ENCODE measurements around the gene NCAM2. TPM values are rescaled to one million over a fixed set of nuclear protein-coding genes. Genes with fewer than 3 reads are reported as not detected.

Gene NCAM2
- total and polyA plus RNA-seq, 10 donors, result 0.09 to 5.7 (median 1.0) TPM

DNA sequence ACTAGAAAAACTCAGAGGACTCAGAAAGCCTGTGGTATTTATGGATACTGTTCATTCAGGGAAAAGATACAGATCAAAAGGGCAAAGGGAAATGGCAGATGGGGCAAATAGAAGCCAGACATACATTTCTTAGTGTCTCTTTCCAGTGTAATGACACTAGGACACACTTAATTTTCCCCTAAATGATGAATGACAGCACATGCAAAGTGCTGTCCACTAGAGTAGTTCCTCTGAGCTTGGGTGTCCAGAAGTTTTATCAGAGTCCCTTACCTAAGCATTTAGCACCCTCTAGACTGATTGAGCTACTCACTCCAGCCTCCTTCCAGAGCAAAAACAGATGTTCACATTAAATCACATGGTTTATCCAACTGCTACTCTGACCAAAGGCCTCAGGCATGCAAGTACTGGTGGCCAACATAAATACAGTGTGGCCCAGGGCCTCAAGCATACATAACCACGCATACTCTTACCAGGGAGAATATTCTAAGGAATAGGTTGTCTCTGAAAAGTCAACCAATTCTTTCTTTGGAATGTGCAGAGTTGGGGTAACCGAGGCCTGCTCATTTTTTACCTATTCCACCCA is 166.9 kb downstream of the NCAM2 start:
- H3K36me3 ChIP-seq, result no peaks in the 10 kb centered on the region
- no peak overlapping the region for H3K27ac ChIP-seq
- H3K9me3 ChIP-seq, result peaks cover 0 to 6% (median 0%) of the 10 kb centered on the region in 8 donors
- intact Hi-C loops (cut with DNase I; ENCODE audit: low total_unique reads), result no loop called here
- no peaks in the 10 kb centered on the region for H3K27me3 ChIP-seq (replicated peaks in 1 of 7)
- DNase-seq, result no peak
- TF ChIP-seq, protein P1, sequence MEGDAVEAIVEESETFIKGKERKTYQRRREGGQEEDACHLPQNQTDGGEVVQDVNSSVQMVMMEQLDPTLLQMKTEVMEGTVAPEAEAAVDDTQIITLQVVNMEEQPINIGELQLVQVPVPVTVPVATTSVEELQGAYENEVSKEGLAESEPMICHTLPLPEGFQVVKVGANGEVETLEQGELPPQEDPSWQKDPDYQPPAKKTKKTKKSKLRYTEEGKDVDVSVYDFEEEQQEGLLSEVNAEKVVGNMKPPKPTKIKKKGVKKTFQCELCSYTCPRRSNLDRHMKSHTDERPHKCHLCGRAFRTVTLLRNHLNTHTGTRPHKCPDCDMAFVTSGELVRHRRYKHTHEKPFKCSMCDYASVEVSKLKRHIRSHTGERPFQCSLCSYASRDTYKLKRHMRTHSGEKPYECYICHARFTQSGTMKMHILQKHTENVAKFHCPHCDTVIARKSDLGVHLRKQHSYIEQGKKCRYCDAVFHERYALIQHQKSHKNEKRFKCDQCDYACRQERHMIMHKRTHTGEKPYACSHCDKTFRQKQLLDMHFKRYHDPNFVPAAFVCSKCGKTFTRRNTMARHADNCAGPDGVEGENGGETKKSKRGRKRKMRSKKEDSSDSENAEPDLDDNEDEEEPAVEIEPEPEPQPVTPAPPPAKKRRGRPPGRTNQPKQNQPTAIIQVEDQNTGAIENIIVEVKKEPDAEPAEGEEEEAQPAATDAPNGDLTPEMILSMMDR (IDR thresholded peaks at IDR 0.05 in 8 of 11, conservative IDR thresholded peaks at IDR 0.05 in 3 of 11), result no peak
- TF ChIP-seq POLR2AphosphoS5 (IDR thresholded peaks at IDR 0.05) (no peak), POLR2A (IDR thresholded peaks at IDR 0.05) (no peak)
- no peak overlapping the region for H3K4me3 ChIP-seq
- 63 to 88% (median 78%) methylated on average over 2 of the region's 2 CpGs for WGBS, 5 donors
- peaks cover 0 to 8% (median 0%) of the 10 kb centered on the region in 6 donors for H3K4me1 ChIP-seq

DNA sequence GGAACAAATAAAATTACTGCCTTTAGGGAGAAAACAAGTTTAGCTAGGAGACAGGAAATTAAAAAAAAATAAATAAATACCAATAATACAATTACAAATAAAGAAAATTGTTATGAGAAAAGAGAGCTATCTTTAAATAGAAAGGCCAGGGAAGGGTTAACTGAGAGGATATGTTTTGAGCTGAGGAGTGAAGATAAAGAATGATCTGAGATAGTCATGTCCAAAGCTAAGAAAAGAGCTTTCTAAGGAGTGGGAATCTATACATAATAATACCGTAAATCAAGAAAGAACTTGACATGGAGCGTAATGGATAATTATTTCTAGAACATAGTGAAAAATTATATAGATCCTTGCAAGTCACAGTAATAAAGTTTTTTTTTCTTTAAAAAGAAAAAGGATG is 176.5 kb downstream of the NCAM2 start:
- Histone ChIP-seq H3K27me3 (replicated peaks in 1 of 7) (no peaks in the 10 kb centered on the region), H3K9me3 (no peaks in the 10 kb centered on the region), H3K36me3 (no peaks in the 10 kb centered on the region), H3K27ac (no peak overlapping the region), H3K4me3 (no peak overlapping the region), H3K4me1 (peaks cover 0 to 7% (median 0%) of the 10 kb centered on the region in 6 donors)
- 89 to 95% (median 93%) methylated on average over 2 of the region's 2 CpGs for WGBS, 5 donors
- intact Hi-C loops (cut with DNase I; ENCODE audit: low total_unique reads), result no loop called here
- DNase-seq, result no peak
- TF ChIP-seq, protein P1 (IDR thresholded peaks at IDR 0.05 in 8 of 11, conservative IDR thresholded peaks at IDR 0.05 in 3 of 11), result no peak
- no peak for TF ChIP-seq POLR2A (IDR thresholded peaks at IDR 0.05)
- TF ChIP-seq POLR2AphosphoS5 (IDR thresholded peaks at IDR 0.05), result no peak

DNA sequence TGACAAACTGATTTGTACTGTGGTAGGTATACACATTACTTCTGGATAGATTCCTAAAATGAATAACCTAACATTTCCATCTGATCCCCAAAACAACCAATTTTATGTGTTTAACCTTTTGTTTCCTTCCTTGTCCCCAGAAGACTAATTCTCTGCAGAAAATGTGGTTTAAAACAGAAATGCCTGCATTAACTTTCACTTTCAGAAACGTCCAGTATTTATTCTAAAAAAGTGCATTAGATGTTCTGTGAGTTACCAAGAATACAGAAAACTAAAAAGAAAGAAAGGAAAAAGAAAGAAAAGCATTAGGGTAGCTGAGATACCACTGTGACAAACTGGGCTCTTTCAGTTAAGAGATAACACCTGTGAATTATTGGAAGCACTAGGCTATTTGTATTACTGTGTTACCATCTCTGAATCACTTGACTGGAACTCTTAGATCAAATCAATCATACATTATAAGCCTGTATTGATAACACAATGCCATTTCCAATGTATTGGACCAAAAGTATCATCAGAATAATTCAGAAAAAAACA is 177.7 kb downstream of the NCAM2 start:
- Histone ChIP-seq H3K9me3 (no peaks in the 10 kb centered on the region), H3K27me3 (replicated peaks in 1 of 7) (no peaks in the 10 kb centered on the region), H3K4me3 (peak overlapping the region in 2 of 8 donors; percentile 23 to 26), H3K36me3 (no peaks in the 10 kb centered on the region), H3K27ac (peak overlapping the region in 2 of 8 donors; percentile 2 to 8), H3K4me1 (peaks cover 0 to 7% (median 0%) of the 10 kb centered on the region in 6 donors)
- no peak for DNase-seq
- TF ChIP-seq POLR2AphosphoS5 (IDR thresholded peaks at IDR 0.05), result no peak
- TF ChIP-seq, protein P1 (IDR thresholded peaks at IDR 0.05 in 8 of 11, conservative IDR thresholded peaks at IDR 0.05 in 3 of 11), result no peak
- no peak for TF ChIP-seq POLR2A (IDR thresholded peaks at IDR 0.05)
- WGBS, 5 donors, result 0 to 5% (median 2%) methylated on average over 1 of the region's 1 CpG
- intact Hi-C loops (cut with DNase I; ENCODE audit: low total_unique reads), result no loop called here

DNA sequence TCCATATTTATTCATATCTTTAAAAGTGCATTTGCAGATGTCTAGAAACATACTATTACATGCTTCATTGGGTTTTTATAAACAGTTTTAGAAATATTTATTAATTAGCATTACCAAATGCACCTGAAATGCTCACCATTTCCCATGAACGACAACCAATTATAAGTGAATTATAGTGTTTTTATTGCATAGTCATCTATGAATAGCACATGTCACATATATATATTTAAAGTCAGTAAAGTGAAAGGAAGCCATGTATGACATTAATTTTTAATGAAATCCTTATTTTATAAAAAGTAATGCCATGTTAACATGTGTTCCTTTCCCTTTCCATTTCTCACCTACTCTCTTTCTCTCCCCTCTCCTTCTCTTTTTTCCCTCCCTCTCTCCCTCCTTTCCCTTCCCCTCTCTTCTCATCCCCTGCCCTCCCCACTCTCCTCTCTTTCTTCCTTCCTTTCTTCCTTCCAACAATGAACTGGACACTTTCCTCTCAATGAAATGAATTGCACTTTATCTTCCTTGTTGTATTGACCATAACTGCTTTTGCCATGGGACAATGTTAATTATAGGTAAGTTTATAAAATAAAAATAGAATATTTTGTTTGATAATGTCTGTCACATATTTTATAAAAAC is 179.3 kb downstream of the NCAM2 start:
- Histone ChIP-seq H3K4me1 (peaks cover 0 to 7% (median 0%) of the 10 kb centered on the region in 6 donors), H3K27ac (no peak overlapping the region), H3K4me3 (no peak overlapping the region), H3K27me3 (replicated peaks in 1 of 7) (no peaks in the 10 kb centered on the region), H3K9me3 (no peaks in the 10 kb centered on the region), H3K36me3 (no peaks in the 10 kb centered on the region)
- WGBS, 5 donors, result 83 to 94% (median 88%) methylated on average over 1 of the region's 1 CpG
- intact Hi-C loops (cut with DNase I; ENCODE audit: low total_unique reads), result no loop called here
- TF ChIP-seq POLR2AphosphoS5 (IDR thresholded peaks at IDR 0.05), result no peak
- no peak for DNase-seq
